GM18907 (cell line): ENCODE data around the gene UHRF1.
"Not testable (repeated sequence)": the region's sequence is repeated elsewhere in the genome, so short reads cannot be mapped to it uniquely, and the experiment has no call there.

Experiments
- ATAC-seq: cut with Tn5 transposase; IDR thresholded peaks from one replicate; pipeline ENCODE4 v1.9.1; 2021; ENCODE audit warnings: mild to moderate bottlenecking, moderate library complexity; ENCODE audit not compliant: unreplicated experiment

The UHRF1 gene

DNA sequence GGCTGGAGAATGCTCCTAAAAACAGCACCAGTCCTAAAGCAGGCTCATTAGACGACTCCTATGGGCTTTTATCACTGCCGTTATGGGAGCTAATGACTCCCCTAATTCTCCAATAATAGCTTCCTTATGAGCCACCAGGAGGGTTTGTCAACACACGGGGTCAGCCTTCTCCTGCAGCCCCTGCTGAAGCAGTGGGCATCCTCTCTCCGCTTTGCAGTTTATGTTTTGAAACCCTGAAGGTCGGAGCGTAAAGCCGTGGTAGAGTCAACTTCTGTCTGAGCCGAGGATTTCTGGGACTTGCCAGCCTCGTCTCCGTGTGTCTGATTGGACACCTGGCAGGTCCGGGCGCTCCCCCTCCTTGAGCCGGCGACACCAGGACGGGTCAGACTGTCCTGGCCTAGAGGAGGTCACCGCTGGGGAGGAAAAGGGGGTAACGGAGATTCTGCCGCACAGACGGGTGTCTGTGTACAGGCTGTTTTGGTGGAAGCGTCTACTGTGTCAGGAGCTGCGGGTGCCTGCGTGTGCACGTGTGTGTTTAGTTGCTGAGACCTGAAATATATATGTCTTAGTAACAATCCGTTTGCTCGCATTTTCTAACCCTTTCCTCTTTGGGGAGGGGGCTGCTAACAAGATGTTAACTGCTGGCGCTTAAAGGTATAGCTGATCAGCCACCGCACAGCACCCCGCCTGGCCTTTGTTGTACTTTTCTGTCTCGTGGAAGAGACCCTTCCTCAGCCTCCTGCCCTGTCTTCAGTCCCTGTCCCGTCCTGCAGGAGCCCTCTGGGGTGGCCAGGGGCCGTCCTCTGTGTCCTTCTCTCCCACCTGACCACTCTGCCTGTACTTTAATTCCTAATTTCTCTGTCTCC is 61.5 kb downstream of the UHRF1 start:
- ATAC-seq = no peak

GRCh38 chr19:4971424-4971793 is 62.1 kb downstream of the UHRF1 start:
- no peak for ATAC-seq

DNA sequence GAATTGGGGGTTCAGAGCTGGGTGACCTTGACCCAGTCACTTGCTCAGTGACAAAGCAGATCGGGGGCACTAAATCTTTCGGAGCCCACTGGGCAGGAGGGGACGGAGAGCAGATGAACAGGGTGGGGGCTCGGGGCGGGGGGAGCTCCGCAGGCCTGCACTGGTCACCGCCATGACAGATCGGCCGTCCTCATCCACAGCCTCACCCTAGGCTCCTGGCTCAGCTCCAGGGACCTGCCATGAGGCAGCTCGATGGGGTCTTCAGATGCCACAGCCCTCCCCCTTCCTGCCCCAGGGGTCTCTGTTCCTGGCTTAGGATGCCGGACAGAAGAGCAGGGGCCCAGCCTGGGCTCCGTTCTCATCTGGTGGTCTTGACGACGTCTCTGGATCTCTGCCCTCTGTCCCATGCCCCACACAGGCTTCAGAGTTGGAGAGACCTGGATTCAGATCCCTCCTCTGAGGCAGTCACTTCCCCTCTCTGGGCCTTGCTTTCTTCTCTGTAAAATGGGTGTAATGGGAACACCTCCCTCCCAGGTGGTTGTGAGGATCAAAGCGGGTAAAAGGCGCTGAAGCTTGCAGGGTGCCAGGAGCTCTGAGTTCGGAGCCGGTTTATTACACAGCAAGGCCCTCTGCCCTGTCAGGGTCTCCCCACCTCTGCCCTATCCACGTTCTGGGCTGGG is 62.7 kb downstream of the UHRF1 start:
- ATAC-seq = no peak

- ATAC-seq = no peak
Measured at GRCh38 chr19:4972509-4973230, 63.4 kb downstream of the UHRF1 start.

DNA sequence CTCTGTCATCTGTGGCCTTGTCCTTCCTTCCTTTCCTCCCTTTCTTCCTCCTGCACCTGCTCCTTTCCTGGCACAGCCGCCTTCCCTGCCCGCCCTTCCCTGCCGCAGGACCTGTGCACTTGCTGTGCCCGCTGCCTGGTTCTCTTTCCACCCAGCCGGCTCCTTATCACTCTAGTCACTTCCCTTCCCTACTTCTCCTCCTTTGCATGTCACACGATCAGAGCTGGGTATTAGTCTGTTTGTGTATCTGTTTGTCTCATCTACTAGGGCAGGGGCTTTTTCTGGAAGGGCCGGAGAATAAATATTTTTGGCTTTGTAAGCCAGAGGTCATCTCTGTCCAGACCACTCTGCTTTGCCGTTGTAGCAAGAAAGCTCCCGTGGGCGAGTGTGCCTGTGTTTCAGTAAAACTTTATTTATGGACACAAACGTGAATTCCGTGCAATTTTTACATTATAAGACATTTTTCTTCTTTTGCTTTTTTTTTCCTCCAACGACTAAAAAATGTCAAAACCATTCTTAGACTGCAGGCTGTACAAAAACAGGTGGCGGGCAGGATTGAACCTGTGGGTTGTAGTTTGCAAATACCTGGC is 65.7 kb downstream of the UHRF1 start:
- no peak for ATAC-seq

- not testable (repeated sequence) for ATAC-seq
Measured at GRCh38 chr19:4975601-4976000, 66.3 kb downstream of the UHRF1 start.

- ATAC-seq = no peak
Measured at GRCh38 chr19:4976401-4977298, 67.3 kb downstream of the UHRF1 start.

- no peak for ATAC-seq
Measured at GRCh38 chr19:4977299-4978174, 68.2 kb downstream of the UHRF1 start.

DNA sequence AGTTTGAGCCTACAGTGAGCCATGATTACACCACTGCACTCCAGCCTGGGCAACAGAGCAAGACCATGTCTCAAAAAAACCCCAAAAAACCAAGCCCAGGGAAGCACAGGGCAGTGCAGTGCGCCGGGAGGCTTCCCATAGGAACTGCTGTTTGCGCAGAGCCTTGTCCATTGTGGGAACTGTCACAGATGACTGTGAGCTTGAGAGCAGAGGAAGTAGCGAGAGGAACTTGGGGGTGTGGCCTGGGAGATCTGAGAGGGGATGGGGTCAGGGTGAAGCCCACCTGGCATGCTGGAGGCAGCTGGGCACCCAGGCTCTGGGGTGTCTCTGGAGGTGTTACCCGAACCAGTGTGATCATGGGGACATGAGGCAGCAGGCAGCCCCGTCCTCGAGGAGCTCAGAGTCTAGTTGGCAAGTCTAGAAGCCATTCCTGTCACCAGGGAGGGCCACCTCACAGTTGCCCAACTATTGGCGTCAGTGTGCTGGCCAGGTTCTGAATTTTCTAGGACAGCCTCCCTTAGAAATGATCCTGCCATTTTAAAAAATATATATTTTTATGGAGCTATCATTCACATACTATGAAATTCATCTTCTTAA is 70.0 kb downstream of the UHRF1 start:
- ATAC-seq = no peak

GRCh38 chr19:4980067-4980466 is 70.8 kb downstream of the UHRF1 start:
- ATAC-seq = no peak

DNA sequence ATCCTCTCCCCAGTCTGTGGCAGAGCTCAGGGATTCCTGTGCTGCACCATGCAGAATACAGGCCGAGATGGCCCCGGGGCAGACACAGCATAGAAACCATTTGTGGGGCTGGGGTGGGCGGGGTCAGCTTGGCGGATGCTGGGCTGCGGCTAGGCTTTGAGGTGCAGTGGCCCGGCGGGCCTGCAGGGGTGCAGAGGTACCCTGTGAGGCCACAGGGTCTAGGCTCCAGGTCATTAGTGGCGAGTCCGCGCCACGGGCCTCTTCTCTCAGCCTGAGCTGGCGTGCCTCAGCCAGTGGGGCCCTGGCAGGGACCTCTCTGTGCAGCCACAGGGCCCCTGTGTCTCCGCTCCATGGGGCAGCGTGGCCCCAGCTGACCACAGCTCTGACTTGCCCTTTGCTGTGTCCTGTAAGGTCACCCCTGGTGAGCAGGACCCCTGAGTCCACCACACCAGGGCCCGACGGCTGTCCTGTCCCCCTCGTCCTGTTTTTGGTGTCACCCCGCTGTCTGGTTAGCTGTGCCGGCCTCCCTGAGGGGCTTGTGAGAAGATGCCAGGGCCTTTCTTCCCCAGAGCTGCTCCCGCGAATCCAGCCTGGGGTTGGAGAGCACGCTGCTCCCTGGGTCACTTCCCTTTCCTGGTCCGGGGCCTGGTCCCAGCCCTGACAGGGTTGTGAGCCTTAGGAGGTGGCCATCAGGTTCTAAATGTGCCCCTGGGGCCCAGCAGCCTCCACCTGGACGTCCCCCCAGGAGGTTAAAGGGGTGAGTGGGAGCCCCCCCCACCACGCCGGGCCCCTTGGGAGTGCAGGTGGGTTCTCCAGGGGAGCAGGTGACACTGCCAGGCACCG is 71.8 kb downstream of the UHRF1 start:
- ATAC-seq = no peak

DNA sequence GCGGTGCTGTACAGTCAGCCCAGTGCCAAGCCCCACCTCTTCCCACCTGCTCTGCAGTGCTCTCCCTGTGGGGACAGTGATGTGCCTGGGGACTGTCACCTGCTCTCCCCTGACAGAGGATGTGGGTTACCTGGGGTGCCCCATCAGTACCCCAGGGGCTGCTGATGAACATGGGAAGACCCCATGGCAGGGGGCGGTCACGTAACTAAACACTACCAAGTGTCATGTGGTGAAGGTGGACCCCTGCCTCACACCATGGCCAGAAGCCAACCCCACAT is 72.3 kb downstream of the UHRF1 start:
- no peak for ATAC-seq

DNA sequence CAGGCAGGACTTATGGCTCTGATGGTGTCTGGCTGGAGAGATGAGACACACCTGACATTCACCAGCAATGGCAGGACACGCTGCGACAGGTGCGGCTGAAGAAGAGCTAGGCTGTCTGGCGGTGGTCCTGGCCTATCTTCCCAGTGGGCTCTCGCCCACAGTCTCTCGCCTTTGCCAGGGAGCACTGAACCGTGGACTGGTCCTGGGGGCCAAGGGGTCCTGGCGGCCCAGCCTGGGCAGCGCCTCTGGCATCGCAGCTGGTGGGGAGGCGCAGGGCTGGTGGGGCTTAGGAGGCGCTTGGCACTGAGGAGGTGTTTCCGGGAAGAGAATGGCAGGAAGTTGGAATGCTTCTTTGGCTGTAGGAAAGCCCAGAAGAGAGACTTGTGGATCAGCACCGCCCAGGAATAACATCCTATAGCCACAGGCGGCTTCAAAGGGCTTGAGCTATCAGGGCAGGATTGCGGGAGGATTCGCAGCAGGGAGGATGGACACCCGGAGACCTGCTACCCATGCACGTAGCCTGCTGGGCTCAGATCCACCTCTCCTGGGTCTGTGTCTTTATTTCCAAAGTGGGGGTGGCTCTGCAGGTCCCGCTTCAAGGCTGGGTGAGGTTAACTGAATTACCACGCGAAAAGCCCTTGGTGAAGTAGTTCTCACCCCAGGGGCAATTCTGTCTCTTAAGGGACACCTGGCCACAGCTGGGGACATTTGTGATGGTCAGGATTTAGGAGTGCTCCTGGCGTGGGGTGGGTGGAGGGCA is 74.2 kb downstream of the UHRF1 start:
- ATAC-seq = no peak

DNA sequence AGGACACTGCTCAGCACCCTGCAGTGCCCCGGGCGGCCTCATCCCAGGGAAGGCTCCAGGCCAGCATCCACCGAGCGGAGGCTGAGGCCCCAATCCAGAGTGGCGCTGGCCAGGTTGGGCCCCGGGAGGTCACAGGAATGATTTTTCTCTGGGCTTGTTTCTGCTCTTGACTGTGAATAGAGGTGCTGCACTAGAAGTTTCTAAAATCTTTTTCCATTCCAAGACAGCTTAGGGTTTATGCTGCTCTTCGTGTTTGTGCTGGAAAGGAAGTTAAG is 74.7 kb downstream of the UHRF1 start:
- ATAC-seq = no peak

GRCh38 chr19:4984438-4984990 is 75.2 kb downstream of the UHRF1 start:
- ATAC-seq = no peak

DNA sequence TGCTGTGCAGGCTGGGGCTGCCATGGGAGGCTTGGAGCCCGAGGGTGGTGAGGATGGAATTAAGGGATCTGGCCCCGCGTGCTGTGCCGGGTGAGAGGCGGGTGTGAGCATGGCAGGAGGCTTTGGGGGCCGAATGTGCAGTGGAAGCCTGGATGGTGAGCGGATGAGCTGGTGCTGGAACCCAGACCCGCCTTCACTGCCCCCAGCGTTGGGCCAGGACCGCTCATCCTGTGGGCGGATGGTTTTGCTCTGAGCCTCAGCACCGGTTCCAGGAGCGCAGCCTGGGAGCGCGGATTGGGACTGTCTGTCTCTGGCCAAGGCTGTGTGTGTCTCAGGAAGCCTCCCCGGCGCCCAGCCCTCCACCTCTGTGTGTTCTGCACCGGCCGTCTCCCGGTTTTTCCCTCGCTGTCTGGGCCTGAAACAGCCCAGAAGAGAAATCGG is 76.3 kb downstream of the UHRF1 start:
- no peak for ATAC-seq

DNA sequence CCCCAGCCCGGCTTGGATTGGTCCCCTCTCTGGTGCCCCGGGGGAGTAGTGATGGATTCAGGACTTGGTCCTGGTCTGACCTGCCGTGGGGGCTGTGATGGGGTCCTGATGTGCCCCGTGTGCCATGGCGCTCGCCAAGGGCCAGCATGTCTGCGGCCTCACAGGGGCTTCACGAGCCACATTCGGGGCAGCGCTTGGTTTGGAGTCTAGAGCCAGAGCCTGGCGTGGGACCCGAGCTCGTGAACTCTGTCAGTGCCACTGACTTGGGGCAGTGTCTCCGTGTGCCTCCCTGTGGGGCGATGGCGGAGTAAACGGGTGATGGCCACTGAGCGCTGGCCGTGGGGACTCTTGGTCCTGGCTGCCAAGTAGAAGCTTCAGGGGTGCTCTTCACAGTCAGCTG is 76.8 kb downstream of the UHRF1 start:
- ATAC-seq = no peak
